Measurements from ENCODE around the gene BCO1. TPM values are rescaled to one million over a fixed set of nuclear protein-coding genes. Genes with fewer than 3 reads are reported as not detected.

The BCO1 gene
- total RNA-seq, 1 donor from 2014 or later = 0.58 TPM

DNA sequence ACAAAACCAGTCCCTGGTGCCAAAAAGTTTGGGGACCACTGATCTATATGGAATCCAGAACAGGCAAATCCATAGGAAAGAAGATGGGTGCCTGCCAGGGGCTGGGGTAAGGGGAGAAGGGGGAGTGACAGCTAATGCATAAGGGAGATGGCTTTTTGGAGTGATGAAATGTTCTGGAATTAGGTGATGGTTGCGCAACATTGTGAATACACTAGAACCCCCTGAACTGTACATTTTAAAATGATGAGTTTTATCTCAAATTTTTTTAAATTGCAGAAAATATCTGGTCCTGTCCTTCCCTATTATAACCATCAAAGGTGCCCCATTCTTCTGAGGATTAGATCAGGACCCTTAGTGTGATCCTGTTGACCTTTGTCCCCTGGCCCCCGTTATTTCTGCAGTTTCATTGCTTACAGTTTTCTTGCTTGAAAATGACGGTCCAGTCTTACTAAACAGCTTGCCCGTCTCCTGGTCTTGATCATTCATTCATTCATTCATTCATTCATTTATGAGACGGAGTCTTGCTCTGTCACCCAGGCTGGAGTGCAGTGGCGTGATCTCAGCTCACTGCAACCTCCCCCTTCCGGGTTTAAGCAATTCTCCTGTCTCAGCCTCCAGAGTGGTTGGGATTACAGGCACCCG lies 4.6 kb downstream of the BCO1 start:
- DNase-seq (ENCODE audit: low read depth) = no peak
- H3K4me3 ChIP-seq (ENCODE audit: low read depth, low read length) = no peak overlapping the region
- TF ChIP-seq, protein P1, sequence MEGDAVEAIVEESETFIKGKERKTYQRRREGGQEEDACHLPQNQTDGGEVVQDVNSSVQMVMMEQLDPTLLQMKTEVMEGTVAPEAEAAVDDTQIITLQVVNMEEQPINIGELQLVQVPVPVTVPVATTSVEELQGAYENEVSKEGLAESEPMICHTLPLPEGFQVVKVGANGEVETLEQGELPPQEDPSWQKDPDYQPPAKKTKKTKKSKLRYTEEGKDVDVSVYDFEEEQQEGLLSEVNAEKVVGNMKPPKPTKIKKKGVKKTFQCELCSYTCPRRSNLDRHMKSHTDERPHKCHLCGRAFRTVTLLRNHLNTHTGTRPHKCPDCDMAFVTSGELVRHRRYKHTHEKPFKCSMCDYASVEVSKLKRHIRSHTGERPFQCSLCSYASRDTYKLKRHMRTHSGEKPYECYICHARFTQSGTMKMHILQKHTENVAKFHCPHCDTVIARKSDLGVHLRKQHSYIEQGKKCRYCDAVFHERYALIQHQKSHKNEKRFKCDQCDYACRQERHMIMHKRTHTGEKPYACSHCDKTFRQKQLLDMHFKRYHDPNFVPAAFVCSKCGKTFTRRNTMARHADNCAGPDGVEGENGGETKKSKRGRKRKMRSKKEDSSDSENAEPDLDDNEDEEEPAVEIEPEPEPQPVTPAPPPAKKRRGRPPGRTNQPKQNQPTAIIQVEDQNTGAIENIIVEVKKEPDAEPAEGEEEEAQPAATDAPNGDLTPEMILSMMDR (conservative IDR thresholded peaks at IDR 0.05; ENCODE audit: low read depth, low read length) = no peak

DNA sequence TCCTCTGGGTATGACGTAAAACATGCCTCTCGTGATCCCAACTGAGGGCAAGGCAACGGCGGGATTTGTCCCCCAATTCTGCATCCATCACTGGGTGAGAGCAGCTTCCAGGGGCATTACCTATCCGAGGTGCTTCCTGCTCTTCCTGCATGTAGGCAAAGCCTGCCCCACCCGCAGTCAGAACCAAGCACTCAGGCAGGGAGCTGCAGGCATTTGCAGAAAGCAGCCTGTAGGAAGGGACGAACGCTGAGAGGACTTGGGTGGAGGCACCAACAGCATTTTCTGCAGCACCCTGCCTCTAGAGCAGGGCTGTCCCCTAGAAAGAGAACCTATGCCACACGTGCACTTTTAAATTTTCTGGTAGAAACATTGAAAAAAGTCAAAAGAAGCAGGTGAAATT lies 5.5 kb downstream of the BCO1 start:
- TF ChIP-seq, protein P1 (conservative IDR thresholded peaks at IDR 0.05; ENCODE audit: low read depth, low read length) = no peak
- no peak for DNase-seq (ENCODE audit: low read depth)
- no peak overlapping the region for H3K4me3 ChIP-seq (ENCODE audit: low read depth, low read length)

DNA sequence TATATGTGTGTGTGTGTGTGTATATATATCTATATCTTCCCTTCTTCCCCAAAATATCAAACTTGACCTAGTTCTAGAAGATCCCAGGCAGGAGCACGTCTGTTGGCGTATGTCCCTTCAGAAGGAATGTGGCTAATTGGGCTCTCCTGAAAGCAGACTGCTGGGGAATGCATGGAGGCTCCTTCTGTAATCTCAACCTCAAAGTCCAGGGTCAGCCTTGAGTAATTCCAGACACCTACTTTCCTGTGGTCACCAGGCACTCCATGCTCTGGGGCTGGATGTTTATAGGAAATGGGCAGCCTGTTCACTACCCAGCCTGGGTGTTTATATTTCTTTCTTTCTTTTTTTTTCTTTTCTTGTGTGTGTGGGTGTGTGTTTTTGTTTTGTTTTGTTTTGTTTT lies 13.4 kb downstream of the BCO1 start:
- H3K4me3 ChIP-seq (ENCODE audit: low read depth, low read length) = no peak overlapping the region
- no peak for DNase-seq (ENCODE audit: low read depth)
- TF ChIP-seq, protein P1 (conservative IDR thresholded peaks at IDR 0.05; ENCODE audit: low read depth, low read length) = no peak

DNA sequence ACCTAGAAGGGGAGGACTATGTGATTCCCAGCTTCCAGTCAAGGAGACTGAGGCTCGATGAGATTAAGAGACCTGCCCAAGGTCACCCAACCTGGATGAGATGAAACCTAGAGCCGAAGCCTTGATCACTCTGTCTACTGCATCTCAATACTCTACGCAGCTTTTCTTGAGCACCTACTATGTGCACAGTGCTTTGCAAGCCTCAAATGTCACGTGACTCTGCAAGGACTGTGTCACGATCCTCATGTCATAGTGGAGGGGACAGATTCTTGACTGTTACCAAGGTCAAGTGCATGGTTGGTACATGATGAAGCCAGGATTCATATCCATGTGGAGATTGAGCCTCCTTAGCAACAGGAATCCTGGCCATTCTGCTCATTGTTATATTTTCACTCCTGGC lies 14.7 kb downstream of the BCO1 start:
- TF ChIP-seq, protein P1 (conservative IDR thresholded peaks at IDR 0.05; ENCODE audit: low read depth, low read length) = no peak
- DNase-seq (ENCODE audit: low read depth) = no peak
- H3K4me3 ChIP-seq (ENCODE audit: low read depth, low read length) = no peak overlapping the region

DNA sequence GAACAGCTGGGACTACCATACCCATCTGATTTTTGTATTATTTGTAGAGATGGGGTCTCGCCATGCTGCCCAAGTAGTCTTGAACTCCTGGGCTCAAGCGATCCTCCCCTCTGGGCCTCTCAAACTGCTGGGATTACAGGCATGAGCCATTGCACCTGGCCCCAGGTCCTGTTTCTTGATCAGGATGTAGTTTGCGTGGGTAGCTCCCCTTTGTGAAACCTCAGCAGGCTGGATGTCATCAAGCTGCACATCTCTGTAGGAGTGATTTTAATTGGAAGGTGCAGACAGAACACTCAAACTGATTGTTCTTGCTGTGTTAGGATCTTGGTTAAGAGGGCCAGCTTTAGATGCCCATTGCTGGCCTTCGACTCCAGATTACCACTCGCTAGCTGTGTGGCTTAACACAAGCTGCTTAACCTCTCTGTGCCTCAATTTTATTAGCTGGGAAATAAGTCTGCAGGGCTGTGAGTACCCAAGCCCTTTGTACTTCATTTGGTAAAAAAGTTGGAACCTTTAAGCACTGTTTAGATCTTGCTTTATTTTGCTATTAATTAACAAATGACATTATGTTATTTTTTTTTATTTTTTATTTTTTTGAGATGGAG lies 16.5 kb downstream of the BCO1 start:
- no peak overlapping the region for H3K4me3 ChIP-seq (ENCODE audit: low read depth, low read length)
- no peak for DNase-seq (ENCODE audit: low read depth)
- TF ChIP-seq, protein P1 (conservative IDR thresholded peaks at IDR 0.05; ENCODE audit: low read depth, low read length) = no peak

DNA sequence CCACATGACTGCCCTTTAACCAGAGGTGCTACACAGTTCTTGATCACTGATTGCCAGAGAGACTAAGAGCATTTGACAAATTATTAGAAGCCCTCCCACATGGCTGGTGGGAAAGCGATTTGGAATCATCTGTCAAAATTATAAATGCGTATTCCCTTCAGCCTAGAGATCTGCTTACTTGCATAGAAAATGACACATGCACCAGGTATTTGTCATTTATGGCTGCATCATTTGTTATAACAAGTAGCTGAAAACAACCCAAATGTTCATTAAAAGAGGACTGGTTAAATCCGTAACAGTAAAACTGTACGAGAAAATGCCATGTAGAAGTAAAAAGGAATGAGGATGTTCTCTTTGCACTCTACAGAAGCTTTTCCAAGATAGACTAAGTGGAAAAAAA lies 21.4 kb downstream of the BCO1 start:
- no peak for DNase-seq (ENCODE audit: low read depth)
- TF ChIP-seq, protein P1 (conservative IDR thresholded peaks at IDR 0.05; ENCODE audit: low read depth, low read length) = no peak
- no peak overlapping the region for H3K4me3 ChIP-seq (ENCODE audit: low read depth, low read length)
